HuH-7 (cell line): Measurements from ENCODE around the gene CRACDL.

ENCODE experiments used
- DNase-seq: peaks from one replicate; pipeline ENCODE4 v3.0.0; 2011; ENCODE audit warnings: low spot score

The CRACDL gene

GRCh38 chr2:98825020-98825350 is 111.0 kb downstream of the CRACDL start:
- DNase-seq, result no peak

DNA sequence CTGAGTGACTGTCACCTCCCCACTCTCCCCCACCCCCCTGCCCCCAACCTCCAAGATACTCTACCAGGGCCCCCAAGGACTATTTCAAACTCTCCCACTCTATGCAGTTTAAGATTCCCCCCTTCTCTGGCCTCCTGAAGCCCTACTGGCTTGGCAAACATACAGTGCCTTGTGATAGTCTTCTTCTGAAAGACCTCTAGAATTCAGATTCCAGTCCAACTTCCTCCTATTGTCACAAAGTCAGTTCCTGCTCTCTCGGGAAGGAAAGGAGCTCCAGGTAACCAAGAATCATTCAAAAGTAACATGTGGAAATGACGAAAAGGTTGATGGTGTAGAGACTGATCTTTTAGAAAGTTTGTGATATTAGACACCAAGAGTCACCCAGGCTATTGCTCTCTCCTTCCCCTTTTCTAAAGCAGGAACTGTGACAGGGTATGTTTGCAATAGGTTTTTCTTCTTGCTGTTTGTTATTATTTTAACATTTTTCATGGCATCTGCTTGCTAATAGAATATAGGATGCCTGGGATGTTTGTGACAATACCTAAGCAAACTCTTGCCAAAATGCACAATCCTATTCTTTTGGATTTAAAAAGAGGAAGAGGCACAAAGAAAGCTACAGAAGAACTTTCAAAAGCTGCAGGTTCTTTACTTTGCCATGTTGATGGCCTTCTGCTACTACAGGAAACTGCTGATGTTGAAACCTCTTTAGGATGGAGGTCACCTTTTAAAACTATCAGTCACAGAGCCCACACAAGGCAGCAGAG is 111.6 kb downstream of the CRACDL start:
- no peak for DNase-seq

DNA sequence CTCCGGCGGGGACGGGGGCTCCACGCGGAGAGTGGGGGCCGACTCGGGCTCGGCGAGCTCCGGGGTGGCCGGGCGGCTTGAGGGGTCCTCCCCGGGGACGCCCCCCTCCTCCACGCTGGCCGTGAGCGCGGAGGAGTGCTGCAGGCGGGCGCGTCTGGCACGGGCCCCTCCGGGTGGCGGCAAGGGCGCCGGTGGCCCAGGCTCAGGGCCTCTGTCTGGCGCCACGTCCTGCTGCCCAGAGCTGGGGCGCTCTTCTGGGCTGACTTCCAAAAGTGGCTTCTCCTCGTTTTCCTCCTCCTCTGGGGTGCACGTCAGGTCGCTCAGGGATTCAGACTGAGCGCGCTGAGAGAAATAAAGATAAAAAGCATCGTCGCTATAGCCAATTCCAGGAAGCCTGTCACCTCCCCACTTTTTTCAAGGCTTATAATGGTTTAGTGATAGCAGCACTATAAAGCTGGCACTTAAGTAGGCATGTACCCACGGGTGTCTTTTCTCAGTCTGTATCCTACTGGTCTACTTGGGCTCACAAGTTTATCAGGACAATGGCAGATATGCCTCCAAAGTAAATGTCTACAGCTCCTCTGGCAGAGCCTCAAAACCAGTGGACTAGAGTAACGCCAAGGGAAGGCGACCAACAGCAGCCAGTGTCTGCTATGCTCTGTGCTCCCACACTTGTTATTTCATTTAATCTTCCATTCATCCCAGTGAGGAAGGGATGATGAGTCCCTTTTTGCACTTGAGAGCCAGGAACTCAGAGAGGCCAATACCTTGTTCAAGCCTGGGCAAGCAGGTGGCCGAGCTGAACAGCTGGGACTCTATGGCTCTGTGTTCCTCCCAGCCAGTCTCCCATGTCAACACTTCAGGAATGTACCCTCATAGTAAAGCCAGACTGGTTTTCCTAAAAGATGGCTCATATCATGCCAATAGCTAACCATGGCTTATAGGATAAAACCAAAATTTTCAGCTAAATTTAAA is 112.5 kb downstream of the CRACDL start:
- no peak for DNase-seq

GRCh38 chr2:98822301-98823164 is 113.5 kb downstream of the CRACDL start:
- DNase-seq, result no peak

DNA sequence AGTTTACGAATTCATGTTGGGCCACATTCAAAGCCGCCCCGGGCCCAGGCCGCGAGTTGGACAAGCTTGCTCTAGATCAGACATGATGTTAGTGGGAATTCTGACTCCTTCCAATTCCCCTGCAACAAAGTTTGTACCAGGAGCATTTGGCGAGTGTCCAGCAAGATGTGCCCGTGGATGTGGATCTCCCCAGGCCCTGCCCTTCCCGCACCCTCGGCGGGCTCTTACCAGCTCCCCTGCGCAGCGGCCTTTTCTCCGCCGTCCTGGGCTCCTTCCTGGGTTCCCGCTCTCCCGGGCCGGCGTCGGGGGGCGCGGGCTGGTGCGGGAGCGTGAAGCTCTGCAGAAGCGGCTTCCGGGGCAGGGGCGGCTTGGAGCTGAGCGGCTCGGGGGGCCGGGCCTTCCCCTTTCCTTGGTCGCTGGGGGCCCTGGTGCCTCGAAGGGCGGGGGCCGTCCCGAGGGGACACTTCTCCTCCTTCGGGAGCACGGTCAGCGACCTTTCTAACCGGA is 114.3 kb downstream of the CRACDL start:
- no peak for DNase-seq

DNA sequence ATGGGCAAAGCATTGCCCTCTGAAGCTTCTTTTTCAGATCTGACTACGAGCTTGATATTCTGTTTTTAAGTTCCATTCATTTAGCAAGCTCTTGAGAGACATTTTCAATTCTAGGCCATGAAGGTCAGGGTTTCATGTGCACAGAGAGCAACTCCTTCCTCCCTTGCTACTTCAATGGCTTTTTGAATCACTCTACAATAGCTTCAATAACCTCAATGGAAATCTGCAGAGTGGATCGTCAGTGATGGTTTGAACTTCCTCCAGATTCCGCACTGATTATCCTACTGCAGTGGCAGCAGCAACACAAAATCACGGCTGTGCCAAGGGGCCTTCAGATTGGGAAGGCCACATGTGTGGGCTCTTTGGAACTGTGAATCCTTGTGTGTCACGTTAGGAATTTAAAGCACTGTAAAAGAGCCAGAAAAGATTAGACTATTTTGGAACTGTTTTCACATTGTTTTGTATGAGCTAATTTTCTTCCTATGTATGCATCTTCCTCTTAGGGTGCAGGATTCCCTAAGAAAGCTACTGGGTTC is 116.7 kb downstream of the CRACDL start:
- DNase-seq, result no peak

DNA sequence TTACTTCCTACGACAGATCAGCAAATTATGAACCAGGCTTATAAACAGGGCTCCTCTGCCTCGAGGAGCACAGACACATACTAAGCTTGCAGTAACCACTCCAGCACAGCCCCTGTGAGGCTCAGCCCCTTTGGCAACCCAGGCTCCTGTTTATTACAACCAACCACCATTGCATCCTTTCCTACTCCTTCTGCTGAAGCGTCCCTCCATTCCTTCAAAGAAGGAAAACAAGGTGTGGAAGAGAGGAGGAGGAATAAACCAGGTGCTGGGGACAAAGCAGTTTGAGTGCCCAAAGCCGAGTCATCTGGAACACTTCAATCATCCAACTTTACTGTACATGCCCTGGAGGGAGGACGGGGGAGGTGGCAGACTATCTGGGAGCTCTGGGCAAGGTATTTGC is 117.9 kb downstream of the CRACDL start:
- no peak for DNase-seq

DNA sequence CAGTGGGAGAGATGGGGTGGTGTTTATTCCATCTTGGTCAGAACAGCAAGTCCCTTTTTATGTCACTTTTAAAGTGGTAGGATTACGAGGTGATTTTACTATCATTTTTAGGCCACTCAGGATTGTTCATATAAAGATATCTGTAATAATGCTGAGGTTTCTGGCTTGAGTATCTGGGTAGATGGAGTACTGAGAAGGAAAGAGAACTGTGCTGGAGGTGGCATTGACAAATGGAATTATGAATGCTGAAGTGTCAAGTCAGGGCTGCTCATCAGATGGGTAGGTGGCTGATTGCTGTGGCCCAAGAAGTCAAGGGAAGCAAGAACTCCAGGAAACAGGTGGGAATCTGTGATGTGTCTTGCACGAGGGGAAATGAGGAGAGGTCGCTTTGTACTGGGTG is 119.7 kb downstream of the CRACDL start:
- no peak for DNase-seq

GRCh38 chr2:98815795-98816194 is 120.2 kb downstream of the CRACDL start:
- DNase-seq, result no peak

DNA sequence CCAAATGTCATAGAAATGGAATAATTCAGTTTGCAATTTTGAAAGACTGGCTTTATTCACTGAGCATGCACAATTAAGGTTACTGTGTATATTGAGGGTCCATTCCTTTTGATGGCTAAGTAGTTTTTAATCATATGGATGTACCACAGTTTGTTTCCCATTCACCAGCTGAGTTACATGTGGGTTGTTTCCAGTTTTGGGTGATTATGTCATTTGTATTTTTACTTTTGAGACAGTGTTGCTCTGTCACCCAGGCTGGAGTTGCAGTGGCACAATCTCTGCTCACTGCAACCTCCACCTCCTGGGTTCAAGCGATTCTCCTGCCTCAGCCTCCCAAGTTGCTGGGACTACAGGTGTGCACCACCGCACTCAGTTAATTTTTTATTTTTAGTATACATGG is 124.3 kb downstream of the CRACDL start:
- no peak for DNase-seq

GRCh38 chr2:98810588-98810928 is 125.5 kb downstream of the CRACDL start:
- no peak for DNase-seq

DNA sequence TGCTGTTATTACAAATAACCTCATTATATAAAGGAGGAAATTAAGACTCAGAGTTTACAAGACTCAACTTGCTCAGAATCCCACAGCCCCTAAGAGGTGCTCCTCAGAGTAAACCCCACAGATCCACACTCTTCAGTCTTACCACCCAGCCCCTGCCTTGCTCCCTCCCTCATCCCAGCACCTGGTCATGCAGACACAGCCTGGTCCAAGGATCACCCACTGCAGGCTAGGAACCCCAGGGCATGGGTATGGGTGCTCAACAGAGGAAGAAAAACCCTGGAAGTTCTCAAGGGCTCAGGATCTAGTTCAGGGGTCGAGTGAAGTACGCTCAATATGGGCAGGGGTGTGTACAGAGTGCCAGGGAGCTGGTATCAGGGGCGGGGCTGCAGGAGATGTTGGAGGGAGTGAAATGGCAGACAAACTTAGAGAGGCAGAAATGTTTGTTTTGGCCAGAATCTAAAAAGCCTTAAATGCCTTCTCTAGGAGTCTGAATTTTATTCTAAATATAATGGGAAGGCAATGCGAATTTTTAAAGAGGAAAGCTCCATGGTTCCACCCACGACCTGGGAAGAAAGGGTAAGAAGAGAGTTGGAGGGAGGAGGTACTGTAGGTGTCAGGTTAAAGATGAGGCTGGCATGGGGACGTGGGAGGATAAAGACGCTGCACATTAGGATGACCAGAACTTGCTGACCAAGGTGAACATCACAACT is 126.0 kb downstream of the CRACDL start:
- DNase-seq, result no peak

DNA sequence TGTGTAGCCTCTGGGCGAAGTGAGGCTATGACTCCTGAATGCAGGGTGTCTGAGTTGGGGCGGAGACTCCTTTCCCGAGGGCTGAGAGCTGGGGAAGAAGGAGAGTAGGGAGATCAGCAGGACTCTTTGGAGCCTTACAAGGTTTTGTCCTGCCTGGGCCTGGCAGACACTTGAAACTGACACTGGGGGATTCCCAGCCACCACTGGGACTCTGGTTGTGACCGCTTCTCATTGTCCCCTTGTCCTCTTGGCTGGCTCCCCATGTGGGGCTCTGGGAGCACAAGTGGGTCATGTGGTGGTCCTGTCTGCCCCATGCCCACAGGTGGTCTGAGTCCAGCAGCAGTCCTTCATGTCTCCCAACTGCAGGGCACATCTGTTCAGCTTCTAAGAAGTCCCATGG is 126.9 kb downstream of the CRACDL start:
- DNase-seq, result no peak

- no peak for DNase-seq
Observed at GRCh38 chr2:98808546-98808945, 127.5 kb downstream of the CRACDL start.

DNA sequence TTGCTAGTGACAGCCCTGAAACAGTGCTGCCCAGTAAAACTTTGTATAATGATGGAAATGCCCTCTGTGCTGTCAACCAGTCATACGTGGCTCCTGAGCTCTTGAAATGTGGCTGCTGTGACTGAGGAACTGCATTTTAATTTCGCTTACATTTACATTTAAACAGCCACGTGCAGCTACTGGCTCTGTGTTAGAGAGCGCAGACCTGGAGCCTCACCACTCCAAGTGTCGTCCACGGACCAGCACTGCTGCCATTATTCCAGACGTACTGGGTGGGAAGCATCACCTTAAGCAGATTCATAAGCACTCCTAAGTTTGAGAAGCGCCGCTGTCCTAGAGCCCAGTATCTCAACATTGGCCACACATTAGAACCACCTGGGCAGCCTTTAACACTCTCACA is 128.1 kb downstream of the CRACDL start:
- DNase-seq, result no peak

DNA sequence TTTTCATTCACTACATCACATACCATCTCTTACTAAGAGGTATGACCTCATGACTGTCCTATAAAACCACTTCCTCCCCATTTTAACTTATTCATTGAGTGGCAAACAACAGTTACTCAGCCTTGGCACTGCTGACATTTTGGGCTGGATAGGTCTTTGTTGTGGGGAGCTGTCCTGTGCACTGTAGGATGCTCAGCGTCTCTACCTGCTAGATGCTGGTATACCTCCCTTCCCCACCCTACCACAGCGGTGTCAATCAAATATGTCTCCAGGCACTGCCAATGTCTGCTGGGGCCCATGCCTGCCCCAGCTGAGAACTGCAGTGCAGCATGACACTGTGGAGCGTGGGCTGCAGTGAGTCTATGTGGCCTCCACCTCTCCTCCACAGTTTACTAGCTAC is 128.8 kb downstream of the CRACDL start:
- no peak for DNase-seq

GRCh38 chr2:98806236-98806697 is 129.8 kb downstream of the CRACDL start:
- DNase-seq, result no peak

GRCh38 chr2:98805412-98806171 is 130.4 kb downstream of the CRACDL start:
- peak; percentile 96 for DNase-seq

GRCh38 chr2:98804736-98805135 is 131.3 kb downstream of the CRACDL start:
- no peak for DNase-seq

DNA sequence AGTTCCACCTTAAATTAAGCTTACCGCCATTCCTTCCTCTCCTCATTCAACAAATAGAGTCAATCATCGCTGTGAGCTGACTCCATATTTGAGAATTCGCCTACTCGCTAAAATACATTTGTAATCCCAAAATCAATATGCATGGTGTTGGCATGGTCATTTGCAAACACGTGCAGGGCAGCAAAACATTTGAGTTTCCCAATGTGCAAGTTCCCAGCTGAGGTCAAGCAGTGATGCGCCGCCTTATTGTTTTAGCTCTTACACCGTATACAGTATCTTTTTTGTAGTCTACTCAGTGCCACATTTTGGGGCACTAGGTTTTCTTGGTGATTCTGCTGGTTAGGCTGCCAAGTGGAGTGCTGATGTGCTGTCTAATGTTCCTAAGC is 131.8 kb downstream of the CRACDL start:
- no peak for DNase-seq
